Stomach (tissue), 4 donors: ENCODE results near the gene FMC1.

Experiments used
- EP300 ChIP-seq: sonication (generic); formaldehyde crosslinking; IDR thresholded peaks from one replicate; pipeline ENCODE4 v1.6.1; 2017; ENCODE audit warnings: antibody characterized with exemption
- POLR2A ChIP-seq, 4 donors: fragments of 450-650 bp; IDR thresholded peaks; one replicate each; pipeline ENCODE4 v1.6.1; 2016; ENCODE audit warnings: antibody characterized with exemption in 4 of 4, control low read depth in 2 of 4, mild to moderate bottlenecking in 1 of 4, moderate library complexity in 1 of 4
- TF ChIP-seq, protein P1 (sequence below), 7 experiments: fragments of 450-650 bp in 4 of 7; fragments of 200-600 bp in 3 of 7; sonication (generic) in 3 of 7; IDR thresholded peaks; one replicate each; pipeline ENCODE4 v1.5.1; 2016 to 2019; ENCODE audit warnings: antibody characterized with exemption in 7 of 7, control low read depth in 2 of 7, mild to moderate bottlenecking in 1 of 7

DNA sequence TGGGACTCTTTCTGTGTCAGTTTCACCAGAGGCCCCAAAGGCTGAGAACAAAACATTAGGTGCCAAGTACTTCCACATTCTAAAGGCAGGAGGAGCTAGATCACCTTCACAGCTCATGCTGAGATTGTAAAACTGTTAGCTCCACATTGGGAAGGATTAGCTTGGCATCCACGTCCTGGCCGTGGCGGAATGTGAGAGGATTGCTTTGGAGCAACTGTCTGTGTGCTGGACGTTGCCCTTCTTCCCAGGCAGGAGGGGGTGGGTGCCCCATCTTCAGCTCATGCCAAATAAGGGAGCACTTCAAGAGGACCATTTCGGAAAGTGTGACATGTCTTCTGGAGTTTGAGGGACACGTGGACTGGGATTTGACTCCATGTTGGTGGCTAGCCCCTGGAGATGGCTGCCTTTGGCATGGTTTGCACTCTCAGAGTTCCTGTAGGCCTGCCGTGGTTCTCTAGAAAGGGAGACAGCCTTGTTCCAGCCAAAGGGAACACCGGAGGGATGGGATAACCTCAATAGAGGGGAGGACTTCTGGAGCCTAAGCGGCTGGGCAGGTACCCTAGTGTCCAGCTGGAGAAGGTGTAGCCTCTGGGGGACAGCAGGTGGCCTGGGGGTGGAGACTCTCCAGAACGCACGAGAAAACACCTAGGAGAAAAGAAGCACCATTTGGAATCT is 19.9 kb upstream of the FMC1 start:
- TF ChIP-seq, protein P1, sequence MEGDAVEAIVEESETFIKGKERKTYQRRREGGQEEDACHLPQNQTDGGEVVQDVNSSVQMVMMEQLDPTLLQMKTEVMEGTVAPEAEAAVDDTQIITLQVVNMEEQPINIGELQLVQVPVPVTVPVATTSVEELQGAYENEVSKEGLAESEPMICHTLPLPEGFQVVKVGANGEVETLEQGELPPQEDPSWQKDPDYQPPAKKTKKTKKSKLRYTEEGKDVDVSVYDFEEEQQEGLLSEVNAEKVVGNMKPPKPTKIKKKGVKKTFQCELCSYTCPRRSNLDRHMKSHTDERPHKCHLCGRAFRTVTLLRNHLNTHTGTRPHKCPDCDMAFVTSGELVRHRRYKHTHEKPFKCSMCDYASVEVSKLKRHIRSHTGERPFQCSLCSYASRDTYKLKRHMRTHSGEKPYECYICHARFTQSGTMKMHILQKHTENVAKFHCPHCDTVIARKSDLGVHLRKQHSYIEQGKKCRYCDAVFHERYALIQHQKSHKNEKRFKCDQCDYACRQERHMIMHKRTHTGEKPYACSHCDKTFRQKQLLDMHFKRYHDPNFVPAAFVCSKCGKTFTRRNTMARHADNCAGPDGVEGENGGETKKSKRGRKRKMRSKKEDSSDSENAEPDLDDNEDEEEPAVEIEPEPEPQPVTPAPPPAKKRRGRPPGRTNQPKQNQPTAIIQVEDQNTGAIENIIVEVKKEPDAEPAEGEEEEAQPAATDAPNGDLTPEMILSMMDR (IDR thresholded peaks at IDR 0.05): peak in 3 of 7 experiments; percentile 29 to 39 (median 37)
- TF ChIP-seq POLR2A (IDR thresholded peaks at IDR 0.05) (no peak), EP300 (no peak)
